Endodermal cell (in vitro differentiated cells): Measurements from ENCODE around the gene PRKCE. TPM values are rescaled to one million over a fixed set of nuclear protein-coding genes. Genes with fewer than 3 reads are reported as not detected.

Source experiments
- DNase-seq: peaks from one replicate; pipeline ENCODE4 v3.0.0-alpha.2; 2017
- H3K27ac ChIP-seq: 2 replicates; pipeline ENCODE4 v1.5.1; 2013; ENCODE audit warnings: mild to moderate bottlenecking, low read depth, low read length, moderate library complexity
- H3K27me3 ChIP-seq: 2 replicates; pipeline ENCODE4 v1.6.1; 2013; ENCODE audit warnings: mild to moderate bottlenecking, low read length, moderate library complexity; ENCODE audit not compliant: insufficient read depth, control insufficient read depth, poor library complexity, severe bottlenecking
- H3K36me3 ChIP-seq: 2 replicates; pipeline ENCODE4 v1.7.0; 2013; ENCODE audit warnings: mild to moderate bottlenecking, low read length, moderate library complexity; ENCODE audit not compliant: control insufficient read depth, insufficient read depth
- H3K4me1 ChIP-seq: one replicate; pipeline ENCODE4 v1.7.0; 2013; ENCODE audit warnings: low read length; ENCODE audit not compliant: control insufficient read depth, insufficient read depth
- H3K4me3 ChIP-seq: 2 replicates; pipeline ENCODE4 v1.5.1; 2013; ENCODE audit warnings: mild to moderate bottlenecking, low read length, moderate library complexity
- H3K9ac ChIP-seq: 2 replicates; pipeline ENCODE4 v1.6.1; 2013; ENCODE audit warnings: mild to moderate bottlenecking, low read length, moderate library complexity; ENCODE audit not compliant: poor library complexity, severe bottlenecking; ENCODE audit errors: extremely low read depth
- H3K9me3 ChIP-seq: 2 replicates; pipeline ENCODE4 v1.6.1; 2013; ENCODE audit warnings: mild to moderate bottlenecking, low read length, moderate library complexity; ENCODE audit not compliant: control insufficient read depth
- H3K27ac Mint-ChIP-seq: 2 replicates; pipeline ENCODE4 v1.8.0; 2020; ENCODE audit warnings: mixed read lengths
- H3K27me3 Mint-ChIP-seq: 2 replicates; pipeline ENCODE4 v1.8.0; 2021; ENCODE audit warnings: mild to moderate bottlenecking, mixed read lengths; ENCODE audit not compliant: insufficient read depth
- H3K36me3 Mint-ChIP-seq: 2 replicates; pipeline ENCODE4 v1.8.0; 2020; ENCODE audit warnings: low read depth, mixed read lengths
- H3K4me1 Mint-ChIP-seq: 2 replicates; pipeline ENCODE4 v1.8.0; 2020; ENCODE audit warnings: mixed read lengths
- H3K4me3 Mint-ChIP-seq: 2 replicates; pipeline ENCODE4 v1.8.0; 2020; ENCODE audit warnings: mild to moderate bottlenecking, moderate library complexity, mixed read lengths
- H3K9me3 Mint-ChIP-seq: 2 replicates; pipeline ENCODE4 v1.8.0; 2020; ENCODE audit warnings: mild to moderate bottlenecking, mixed read lengths
- CTCF ChIP-seq: fragments of 200-600 bp; sonication (generic); conservative IDR thresholded peaks from 2 replicates; pipeline ENCODE4 v1.5.0; 2021; ENCODE audit warnings: antibody characterized with exemption, mild to moderate bottlenecking
- WGBS, 2 experiments: methylation state at CpG; one replicate each; pipeline versions ENCODE4 v1.1.5 to v1.1.7; 2013; ENCODE audit warnings: missing lambda C conversion rate in 2 of 2, mixed read lengths in 1 of 2; ENCODE audit not compliant: insufficient coverage in 1 of 2, insufficient read length in 1 of 2; 5-methylcytosine and 5-hydroxymethylcytosine counted together
- total RNA-seq, 2 donors: library from RNA; stranded (reverse); fragmentation: NEBNext Ultra II Directional in 1 of 2; extraction: Animal tissue kit (Norgen Biotek cat#: 25700) in 1 of 2; gene quantifications; 2 replicates in 1 of 2; 3 replicates in 1 of 2; pipeline ENCODE4 v1.2.1, GENCODE V29; 2021

The PRKCE gene
- total RNA-seq, 2 donors from 2014 or later = 1.4 to 1.7 TPM

- Mint-ChIP-seq H3K9me3 (peaks cover 4% of the 10 kb centered on the region), H3K4me3 (no peak overlapping the region), H3K27ac (no peak overlapping the region), H3K27me3 (peaks cover 27% of the 10 kb centered on the region), H3K4me1 (no peaks in the 10 kb centered on the region), H3K36me3 (no peaks in the 10 kb centered on the region)
- Histone ChIP-seq H3K9ac (no peak overlapping the region), H3K4me1 (no peaks in the 10 kb centered on the region), H3K9me3 (no peaks in the 10 kb centered on the region), H3K27me3 (peaks cover 14% of the 10 kb centered on the region), H3K4me3 (no peak overlapping the region), H3K27ac (no peak overlapping the region), H3K36me3 (no peaks in the 10 kb centered on the region)
- DNase-seq = no peak
- TF ChIP-seq CTCF = no peak
- WGBS, 2 experiments = 44 to 80% methylated on average over 1 to 3 of the region's 3 CpGs
These were observed 57.0 kb downstream of the PRKCE start for GRCh38 chr2:45708501-45708900.

GRCh38 chr2:45709137-45709536 is 57.7 kb downstream of the PRKCE start:
- H3K4me3 Mint-ChIP-seq = no peak overlapping the region

DNA sequence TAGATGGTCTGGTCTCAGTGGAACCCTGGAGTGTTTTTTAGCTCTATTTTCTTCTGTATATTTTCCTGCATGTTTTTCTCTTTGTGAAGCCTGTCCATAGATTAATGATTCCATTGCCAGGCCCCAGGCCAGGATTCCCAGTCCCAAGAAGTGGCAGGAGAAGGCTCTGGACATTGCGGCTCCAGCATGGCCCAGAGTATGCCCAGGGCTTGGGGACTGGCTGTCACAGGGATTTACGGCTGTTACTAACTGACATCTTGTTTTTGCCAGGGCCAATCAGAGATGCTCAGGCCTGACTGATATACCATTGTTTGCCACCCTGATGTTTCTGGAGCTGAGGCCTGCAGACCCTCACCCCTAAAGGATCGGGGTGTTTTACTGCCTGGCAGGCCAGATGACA is 59.0 kb downstream of the PRKCE start:
- no peak for TF ChIP-seq CTCF
- Histone ChIP-seq H3K9me3 (no peaks in the 10 kb centered on the region), H3K27me3 (no peaks in the 10 kb centered on the region), H3K9ac (no peak overlapping the region), H3K4me3 (no peak overlapping the region), H3K4me1 (no peaks in the 10 kb centered on the region), H3K27ac (no peak overlapping the region), H3K36me3 (no peaks in the 10 kb centered on the region)
- Mint-ChIP-seq H3K9me3 (peaks cover 4% of the 10 kb centered on the region), H3K27me3 (peaks cover 23% of the 10 kb centered on the region), H3K36me3 (no peaks in the 10 kb centered on the region), H3K4me1 (no peaks in the 10 kb centered on the region), H3K27ac (no peak overlapping the region), H3K4me3 (no peak overlapping the region)
- DNase-seq = no peak
- 88 to 100% methylated on average over 2 to 3 of the region's 3 CpGs for WGBS, 2 experiments

More at GRCh38 chr2:45709137-45709536, 57.7 kb downstream of the PRKCE start:
- no peak overlapping the region for H3K27ac ChIP-seq
- Mint-ChIP-seq H3K27me3 (peaks cover 22% of the 10 kb centered on the region), H3K9me3 (peaks cover 4% of the 10 kb centered on the region), H3K4me1 (no peaks in the 10 kb centered on the region), H3K36me3 (no peaks in the 10 kb centered on the region), H3K27ac (no peak overlapping the region)
- no peak overlapping the region for H3K9ac ChIP-seq
- TF ChIP-seq CTCF = no peak
- WGBS, 2 experiments = 92% methylated on average over 1 of the region's 1 CpG; no CpG with 5 or more reads in 1 of the 2 experiments
- no peak overlapping the region for H3K4me3 ChIP-seq
- H3K4me1 ChIP-seq = no peaks in the 10 kb centered on the region
- no peaks in the 10 kb centered on the region for H3K9me3 ChIP-seq
- H3K27me3 ChIP-seq = peaks cover 8% of the 10 kb centered on the region
- no peak for DNase-seq
- H3K36me3 ChIP-seq = no peaks in the 10 kb centered on the region
